ENCODE data around the gene FAM89B. TPM values are rescaled to one million over a fixed set of nuclear protein-coding genes. Genes with fewer than 3 reads are reported as not detected.

Gene FAM89B
- total RNA-seq, 1 experiment from 2014 or later = 6.6 TPM

DNA sequence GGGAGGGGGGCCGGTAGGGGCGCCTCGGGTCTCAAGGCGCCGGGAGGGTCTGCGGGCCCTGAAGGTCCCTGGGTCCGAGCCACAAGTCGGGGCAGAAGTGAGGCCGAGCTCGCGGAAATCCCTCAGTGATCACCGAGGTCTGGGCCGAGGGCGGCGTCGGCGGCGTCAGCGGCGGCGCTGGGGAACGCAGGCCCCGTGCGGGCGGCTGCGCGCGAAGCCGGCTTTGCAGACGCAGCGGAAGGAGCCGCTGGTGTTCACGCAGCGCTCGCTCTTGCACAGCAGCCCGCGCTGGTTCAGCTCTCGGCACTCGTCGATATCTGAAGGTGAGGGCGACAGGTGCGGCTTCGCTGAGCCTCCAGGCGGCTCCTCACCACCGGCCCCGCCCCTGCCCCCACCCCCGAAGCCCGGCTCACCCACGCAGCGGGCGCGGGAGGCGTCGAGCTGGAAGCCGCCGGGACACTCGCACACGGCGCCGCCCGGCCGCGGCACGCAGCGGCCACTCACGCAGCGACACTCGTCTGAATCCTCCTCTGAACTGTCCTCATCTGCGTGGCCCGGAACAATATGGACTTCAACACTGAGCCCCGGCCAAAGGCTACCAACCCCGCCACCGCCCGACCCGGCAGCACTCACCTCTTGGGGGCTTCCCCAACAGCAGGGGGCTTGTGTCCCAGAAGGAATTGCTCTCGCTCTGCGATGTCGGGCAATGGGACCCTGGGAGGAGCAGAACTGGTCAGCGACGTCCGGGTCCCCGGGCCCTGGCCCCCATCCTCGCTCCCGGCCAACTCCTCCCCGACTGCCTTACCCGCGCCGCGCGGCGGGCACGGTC lies 33.2 kb upstream of the FAM89B start:
- no peak for DNase-seq (ENCODE audit: extremely low read depth, low read depth)

DNA sequence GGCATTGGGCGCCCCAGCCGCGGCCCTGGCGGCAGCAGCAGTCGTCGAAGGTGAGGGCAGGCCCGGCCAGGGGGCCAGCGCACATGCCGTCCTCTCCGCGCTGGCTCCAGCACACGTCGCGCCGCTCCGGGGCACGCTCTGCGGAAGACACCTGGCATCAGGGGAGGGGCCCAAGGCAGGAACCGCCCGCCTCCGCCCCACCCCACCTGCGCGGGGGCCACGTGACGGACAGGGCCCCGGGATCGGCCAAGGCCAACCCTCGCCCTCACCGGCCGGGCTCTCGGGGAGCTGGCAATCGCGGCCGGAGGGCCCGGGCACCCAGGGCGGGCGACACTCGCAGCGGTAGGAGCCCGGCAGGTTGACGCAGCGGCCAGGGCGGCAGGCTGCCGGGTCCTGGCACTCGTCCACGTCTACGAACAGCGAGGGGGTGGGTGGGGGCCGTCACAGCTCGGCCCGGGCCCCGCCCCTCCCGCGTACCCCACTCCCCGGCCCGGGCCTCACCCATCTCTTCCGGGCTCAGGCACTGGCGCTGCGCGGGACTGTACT lies 32.5 kb upstream of the FAM89B start:
- DNase-seq (ENCODE audit: extremely low read depth, low read depth) = no peak

DNA sequence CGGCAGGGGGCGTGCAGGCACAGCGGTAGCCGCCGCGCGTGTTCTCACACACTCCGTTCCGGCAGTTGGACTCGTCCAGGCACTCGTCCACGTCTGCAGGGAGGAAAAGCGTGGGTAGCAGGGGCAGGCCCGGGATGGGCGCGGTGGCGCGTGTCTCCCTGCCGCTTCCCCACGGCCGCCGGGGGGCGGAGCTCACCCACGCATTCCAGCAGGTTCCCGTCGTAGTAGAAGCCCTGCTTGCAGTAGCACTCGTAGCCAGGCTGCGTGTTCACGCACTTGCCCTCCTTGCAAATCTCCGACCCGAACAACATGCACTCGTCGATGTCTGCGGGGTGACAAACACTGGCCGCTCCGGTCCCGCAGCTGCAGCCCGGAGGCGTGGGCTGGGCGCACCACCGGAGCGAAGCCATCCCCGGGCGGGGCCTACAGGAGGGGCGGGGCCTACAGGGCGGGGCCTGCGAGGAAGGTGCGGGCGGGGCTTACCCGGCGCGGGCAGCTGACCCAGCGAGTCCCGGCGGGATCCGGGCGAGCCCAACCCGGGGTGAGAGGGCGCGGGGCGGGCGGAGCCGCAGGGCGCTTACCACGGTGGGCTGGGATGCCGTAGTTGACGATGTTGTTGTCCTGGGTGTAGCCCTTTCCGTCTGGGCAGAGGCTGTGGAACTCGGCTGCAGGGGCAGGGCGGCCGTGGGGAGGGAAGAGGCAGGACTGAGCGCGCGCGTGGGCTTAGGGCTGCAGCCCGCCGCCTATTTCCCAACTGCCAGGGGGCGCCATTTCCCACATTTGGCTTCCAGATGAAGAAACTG lies 31.8 kb upstream of the FAM89B start:
- DNase-seq (ENCODE audit: extremely low read depth, low read depth) = peak; percentile 79

DNA sequence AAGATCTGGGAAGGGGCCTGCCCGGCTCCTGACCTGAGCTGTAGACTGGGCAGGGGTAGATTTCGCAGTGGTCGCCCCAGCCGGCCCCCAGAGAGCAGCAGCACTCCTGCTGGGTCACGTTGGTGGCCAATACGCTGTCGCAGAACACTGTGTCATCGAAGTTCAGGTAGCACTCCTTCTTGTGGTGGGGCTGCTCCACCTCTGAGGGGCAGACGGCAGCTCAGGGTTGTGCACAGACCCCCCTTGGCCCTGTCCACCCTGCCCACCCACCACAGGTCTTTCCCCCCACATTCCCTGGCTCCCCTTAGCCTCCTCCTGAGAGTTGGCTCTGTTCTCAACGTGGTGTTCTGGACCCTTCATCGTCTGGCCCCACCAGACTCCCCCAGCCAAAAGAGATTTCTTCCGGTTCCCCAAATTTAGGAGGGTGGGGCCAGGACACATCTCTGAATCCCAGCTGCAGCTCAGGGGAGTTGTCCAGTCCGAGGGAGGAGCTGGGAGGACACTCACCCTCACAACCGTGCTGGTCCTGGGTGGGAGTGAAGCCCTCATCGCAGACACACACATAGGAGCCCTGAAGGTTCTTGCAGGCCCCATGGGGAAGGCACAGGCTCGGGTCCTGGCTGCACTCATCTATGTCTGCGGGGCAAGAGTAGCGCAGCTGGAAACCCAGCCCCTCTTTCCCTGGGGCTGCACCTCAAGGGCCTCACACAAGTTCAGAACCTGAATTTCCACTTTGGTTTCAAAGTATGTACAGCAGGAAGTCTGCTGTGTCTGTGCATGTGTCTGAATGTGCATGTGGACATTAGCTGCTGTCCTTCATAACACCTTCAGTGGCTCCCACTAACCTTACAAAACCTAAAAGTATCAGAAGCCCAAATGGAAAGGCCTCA lies 31.0 kb upstream of the FAM89B start:
- no peak for DNase-seq (ENCODE audit: extremely low read depth, low read depth)

DNA sequence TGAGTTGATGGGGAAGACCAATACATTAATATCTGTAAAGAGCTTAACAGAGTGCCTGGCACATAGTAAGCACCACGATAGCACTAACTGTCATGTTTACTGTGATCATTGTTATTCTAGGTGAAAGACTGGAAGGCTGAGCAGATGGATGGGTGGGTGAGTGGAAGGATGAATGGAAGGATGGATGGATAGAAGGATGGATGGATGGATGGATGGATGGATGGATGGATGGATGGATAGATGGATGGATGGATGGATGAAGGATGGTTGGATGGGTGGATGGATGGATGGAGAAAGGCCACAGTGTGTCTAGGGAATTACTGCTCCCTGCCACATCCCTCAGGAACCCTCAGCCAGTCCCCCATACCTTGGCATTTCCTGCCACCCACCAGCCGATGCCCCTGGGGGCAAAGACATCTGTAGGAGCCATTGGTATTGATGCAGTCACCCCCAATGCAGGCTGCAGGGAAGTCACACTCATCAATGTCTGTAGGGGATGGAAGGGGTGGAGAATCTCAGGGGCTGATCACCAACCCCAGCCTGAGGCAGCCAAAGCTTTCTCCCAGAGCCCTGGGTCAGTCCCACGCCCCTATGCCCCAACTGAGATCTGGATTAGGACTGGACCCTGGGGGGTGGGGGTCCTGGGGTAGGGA lies 29.5 kb upstream of the FAM89B start:
- DNase-seq (ENCODE audit: extremely low read depth, low read depth) = no peak

DNA sequence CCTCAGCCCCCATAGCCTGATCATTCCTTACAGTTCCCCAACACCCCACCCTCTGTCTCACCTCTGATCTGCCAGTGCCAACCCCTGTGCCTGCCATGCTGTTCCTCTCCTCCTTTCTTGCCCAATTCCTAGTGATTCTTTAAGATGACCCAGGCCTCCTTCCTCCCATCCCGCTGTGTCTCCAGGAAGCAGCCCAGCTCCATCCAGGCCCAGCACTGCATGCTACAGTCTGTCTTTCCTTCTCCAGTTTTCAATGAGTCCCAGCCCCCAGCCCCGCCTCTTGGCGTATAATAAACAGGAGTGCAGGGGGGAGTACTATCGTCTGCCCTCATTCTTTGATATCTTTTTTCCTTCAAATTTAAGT lies 26.5 kb upstream of the FAM89B start:
- no peak for DNase-seq (ENCODE audit: extremely low read depth, low read depth)

DNA sequence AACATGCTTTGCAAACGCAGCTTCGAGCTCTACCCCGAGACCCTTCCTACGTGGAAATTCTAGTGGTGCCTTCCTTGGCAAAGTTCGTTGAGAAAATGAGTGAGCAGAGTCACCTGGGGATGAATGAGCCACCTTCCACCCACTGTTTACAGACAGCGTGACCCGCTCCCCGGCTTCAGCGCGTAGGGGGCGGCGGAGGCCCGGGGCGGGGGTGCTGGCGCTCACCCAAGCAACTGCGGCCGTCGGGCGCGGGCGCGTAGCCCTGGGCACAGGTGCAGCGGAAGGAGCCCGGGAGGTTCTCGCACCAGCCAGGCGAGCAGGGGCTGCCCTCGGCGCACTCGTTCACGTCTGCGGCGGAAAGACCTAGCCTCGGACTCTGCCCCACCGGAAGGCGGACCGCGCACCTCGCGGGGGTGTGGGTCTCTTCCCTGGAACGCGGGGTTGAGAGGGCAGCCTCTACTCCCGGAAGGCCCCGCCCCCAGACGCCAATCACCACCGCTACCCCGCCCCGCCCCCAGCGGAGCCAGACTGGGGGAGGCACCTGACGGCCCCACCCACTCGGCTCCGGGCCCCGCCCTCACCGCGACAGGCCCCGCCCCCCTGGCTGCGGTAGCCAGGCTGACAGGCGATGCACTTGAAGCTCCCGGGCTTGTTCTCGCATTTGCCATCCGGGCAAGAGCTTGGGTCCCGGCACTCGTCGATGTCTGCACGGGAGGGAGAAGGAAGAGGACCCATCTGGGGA lies 25.9 kb upstream of the FAM89B start:
- no peak for DNase-seq (ENCODE audit: extremely low read depth, low read depth)

DNA sequence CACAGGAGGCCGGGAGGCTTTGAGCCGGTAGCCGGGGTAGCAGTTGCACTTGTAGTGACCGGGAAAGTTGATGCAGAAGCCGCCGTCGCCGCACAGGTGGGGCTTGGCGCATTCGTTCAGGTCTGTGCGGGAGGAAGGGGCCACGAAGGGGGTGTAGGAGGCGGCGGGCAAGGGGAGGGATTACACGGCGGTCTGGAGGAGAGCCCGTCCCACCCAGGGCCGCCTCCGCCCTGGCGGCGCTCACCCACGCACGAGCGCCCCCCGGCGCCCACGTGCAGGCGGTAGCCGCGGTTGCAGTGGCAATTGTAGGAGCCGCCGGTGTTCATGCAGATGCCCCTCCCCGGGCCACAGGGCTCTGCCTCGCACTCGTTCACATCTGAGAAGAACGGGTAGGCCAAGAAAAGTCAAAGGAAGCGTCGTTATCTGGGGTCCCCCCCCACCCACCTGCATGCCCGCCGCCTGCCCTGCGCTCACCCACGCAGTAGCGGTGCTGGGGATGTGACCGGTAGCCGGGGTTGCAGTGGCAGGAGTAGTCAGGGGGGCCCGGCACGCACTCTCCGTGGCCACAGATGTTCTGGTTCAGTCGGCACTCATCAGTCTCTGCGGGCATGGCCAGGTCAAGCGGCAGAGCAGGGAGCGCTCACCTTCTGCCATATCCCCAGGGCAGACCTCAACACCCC lies 24.8 kb upstream of the FAM89B start:
- DNase-seq (ENCODE audit: extremely low read depth, low read depth) = no peak

DNA sequence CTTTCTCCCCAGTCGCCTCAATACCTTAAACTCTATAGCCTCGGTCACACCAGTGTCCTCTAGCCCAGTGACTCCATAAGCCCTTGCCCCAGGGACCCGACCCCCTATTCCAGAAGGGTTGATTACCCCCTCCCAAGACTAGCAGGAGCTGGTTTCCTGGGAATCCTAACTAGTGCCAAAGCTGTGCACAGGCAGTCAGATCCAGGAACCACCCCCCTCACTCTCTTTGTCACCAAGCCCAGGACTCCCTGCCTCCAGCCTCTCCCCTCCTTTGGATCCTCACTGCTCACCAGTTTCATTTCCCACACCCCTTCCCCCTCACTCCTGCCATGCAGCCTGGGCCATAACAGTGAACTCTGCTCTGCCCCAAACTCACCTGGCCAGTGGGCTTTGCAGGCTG lies 23.9 kb upstream of the FAM89B start:
- DNase-seq (ENCODE audit: extremely low read depth, low read depth) = no peak

DNA sequence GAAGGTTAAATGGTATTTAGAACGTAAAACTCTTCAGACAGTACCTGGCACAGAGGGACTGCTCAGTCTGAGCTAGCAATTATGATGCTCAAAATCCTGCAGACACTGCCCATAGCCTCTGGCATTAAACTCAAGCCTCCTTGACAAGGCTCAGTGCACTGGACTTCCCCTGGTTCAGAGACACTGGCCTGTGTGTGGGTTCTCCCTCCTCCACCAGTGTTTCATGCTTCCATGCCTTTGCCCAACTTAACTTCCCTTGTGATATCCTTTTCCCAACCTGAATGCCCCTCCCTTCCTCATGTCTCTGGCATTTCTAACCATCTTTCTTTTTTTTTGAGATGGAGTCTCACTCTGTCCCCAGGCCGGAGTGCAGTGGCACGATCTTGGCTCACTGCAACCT lies 23.2 kb upstream of the FAM89B start:
- DNase-seq (ENCODE audit: extremely low read depth, low read depth) = no peak

DNA sequence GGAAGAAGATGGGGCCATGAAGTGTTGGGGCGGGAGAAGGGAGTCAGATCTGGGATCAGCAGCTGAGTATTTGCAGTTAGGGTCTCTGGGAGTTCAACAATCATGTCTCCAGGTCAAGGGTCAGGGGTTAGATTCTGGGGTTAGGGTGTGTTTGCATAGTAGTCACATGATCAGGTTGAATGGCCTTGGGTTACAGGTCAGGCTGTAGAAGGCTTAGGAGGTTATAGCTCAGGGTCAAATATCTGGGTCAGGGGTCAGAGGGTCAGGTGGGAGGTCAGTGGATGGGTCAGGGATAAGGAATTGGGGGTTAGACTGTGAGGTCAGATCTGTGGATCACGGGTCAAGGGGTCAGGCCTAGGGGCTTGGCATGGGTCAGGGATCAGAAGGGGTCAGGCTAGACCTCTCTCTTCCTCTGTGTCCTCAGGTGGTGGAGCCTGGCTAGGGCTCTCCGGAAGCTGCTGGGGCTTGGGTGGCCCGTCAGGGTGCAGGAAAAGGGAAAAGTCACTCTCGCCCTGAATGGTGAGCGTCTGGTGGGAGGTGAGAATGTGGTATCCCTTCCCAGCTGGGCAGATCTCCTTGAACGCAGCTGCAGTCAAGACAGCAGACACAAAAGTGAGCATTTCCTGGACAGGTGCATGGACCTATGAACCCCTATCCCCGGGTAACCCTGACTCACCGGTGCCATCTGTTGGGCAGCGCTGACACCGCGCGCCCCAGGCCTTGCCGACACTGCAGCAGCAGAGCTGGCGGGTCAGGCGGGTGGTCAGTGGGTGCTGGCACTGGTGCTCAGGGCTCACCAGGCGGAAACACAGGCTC lies 20.6 kb upstream of the FAM89B start:
- no peak for DNase-seq (ENCODE audit: extremely low read depth, low read depth)

DNA sequence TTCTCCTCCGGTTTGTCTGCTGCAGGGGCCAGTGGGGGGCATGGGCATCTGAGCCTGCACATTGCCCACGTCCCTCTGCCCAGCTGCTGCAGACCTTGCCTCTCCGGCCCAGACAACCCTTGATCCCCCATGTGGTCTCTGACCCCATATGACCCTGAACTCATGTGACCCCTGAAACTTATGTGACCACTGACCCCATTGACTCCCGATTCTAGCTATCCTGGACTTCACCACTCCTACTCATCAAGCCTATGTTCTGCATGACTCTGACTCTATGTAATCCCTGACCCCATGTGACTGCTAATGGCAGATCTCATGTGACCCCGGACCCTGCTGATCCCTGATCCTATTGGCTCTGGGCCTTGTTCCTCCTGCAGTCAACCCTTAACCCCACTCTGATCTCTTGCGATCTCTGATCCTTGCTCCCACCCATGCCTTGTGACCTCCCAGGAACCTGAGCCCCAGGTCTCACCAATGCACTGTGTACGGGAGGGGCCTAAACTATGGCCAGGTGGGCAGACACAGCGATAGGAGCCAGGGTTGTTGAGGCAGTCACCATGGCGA lies 19.9 kb upstream of the FAM89B start:
- no peak for DNase-seq (ENCODE audit: extremely low read depth, low read depth)

DNA sequence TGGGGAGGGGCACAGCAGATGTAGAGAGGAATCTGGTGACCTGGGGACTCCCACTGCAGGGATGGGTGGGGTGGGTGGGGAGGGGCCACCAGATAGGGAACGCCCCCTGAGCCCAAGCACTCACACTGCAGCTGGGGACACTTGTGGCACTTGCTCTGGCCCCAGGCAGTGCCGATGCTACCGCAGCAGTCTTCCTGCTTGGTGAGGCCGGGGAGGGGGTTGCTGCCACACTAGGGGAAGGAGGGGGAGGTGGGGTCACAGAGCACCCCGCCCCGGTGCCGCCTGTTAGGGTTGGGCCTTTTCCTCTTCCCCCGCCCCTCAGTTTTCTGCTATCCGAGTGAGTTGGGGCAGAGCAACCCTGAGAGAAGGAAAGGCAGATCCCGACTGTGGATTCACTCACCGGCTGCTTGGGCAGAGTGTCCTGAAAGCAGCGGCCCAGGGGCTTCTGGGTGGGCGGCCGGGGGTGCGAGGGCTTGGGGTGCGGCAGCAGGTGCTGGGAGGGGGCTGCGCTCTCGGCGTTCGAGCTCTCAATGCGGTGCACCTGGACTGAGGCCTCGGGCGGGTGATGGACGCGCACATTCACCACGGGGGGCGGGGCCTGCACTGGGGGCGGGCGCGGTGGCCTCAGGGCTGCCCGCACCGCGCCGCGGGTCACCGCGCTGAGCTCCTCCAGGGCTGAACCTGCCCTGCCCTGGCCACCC lies 18.9 kb upstream of the FAM89B start:
- no peak for DNase-seq (ENCODE audit: extremely low read depth, low read depth)

DNA sequence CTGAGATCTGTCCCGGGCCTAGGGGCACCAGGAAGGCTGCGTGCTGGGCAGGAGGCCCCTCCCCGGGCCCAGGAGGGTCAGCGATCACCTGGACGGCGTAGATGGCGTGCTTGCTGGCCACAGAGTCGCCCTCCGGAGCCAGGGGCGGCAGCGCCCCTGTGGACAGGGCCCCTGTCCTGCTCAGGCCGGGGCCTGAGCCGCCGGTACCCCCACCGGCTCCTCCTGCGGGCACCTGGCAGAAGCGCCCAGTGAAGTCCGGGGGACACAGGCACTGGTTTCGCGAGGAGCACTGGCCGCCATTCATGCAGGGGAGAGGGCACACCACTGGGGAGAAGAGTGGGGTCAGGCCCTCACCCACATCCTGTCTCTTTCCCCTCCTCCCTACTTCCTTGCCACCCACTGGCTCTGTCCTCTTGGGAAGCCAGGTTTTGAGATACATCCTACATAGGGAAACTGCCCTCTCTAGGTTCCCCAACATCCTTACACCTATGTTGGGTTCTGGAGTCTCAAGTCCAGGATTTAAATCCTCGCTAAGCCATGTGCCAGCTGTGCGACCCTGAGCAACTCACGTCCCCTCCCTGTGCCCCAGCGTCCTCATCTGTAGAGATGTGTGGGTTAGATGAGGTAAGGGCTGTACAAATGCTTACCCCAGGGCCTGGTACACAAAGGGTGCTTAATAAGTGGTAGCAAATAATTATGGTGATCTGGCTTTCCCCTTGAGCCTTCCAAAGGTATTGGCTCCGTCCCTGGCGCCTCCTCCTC lies 18.1 kb upstream of the FAM89B start:
- no peak for DNase-seq (ENCODE audit: extremely low read depth, low read depth)

DNA sequence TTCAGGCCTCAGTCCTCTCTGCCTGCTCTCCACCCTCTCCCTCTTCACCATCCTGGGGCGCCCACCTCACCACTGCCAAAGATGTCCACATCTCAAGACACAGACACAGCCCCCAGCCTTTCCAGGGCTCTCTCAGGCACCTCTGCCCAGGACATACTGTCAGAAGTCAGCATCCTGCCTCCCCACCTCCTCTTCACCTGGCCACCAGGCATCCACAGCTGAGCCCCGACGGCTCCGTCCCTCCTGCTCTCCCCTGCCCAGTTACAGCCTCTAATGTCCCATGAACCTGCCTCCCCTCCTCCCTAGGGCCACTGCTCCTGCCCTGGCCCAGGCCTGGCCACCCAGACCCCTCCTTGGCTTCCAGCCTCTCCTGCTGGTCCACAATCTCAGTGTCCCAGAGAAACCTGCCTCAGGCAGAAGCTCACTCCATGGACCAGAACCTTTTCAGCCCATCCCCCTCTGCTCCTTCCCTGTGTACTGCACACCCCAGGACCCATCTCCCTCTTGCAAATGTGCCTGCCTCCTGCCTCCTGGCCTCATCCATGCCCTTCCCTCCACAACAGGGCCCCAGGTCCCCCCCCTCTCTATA lies 17.4 kb upstream of the FAM89B start:
- no peak for DNase-seq (ENCODE audit: extremely low read depth, low read depth)

DNA sequence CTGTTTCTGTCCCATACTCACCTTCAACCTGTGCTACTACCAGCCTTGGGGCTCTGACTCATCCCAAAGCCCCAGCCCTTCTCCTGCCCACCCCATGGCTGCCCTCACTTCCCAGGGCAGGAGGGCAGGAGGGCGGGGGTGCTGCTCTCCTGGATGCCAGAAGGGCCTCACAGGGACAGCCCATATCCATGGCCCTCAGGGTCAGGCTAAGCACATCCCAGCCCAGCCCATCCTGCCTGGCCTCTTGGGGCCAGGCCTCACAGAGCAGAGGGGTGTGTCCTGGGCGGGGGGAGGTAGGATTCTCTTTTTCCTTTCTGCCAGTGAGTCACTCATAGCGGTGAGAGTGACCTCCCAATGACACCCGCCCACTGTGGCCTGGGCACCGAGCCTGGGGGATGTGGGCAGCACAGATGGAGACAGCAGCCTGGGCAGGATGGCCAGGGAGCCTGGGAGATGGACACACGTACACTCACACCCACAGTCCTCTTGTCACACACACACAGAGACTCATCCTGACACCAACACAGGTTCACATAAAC lies 16.6 kb upstream of the FAM89B start:
- peak; percentile 51 for DNase-seq (ENCODE audit: extremely low read depth, low read depth)
